HepG2 (cell line): ENCODE results near the gene FGGY. TPM values are rescaled to one million over a fixed set of nuclear protein-coding genes. Genes with fewer than 3 reads are reported as not detected.
"Not testable (repeated sequence)": the region's sequence is repeated elsewhere in the genome, so short reads cannot be mapped to it uniquely, and the experiment has no call there.

Source experiments
- ATAC-seq: fragments of 200-7000 bp; cut with Tn5 transposase; 3 replicates; pipeline ENCODE4 v1.9.1; 2020; ENCODE audit warnings: mild to moderate bottlenecking, moderate library complexity
- BruUV-seq: library from RNA; stranded (reverse); fragments of 400-500 nt; replicated peaks from 2 replicates; lab custom pipeline; 2021; lab: Mats Ljungman, UMichigan
- CTCF ChIA-PET: fragments of 300-600 bp; formaldehyde crosslinking; extraction: SDS; loops from one replicate; lab custom pipeline; 2021; ENCODE audit warnings: low total read pairs, inconsistent platforms, low intra/inter-chr PET ratio; lab: Yijun Ruan, JAX
- POLR2A ChIA-PET: fragments of 350-600 bp; sonication (Branson Sonifier 250); formaldehyde crosslinking; loops from one replicate; lab custom pipeline; 2020; ENCODE audit warnings: antibody characterized with exemption, inconsistent platforms; lab: Yijun Ruan, JAX
- DNase-seq: peaks from one replicate; pipeline ENCODE4 v3.0.0-alpha.2; 2015; ENCODE audit warnings: low spot score
- FAIRE-seq: peaks from 3 replicates; lab custom pipeline; 2011; peaks lifted over from hg19 to GRCh38; lab: Jason Lieb, UNC
- H2AFZ ChIP-seq: one replicate; pipeline ENCODE4 v1.6.1; 2011; ENCODE audit warnings: low read length, inconsistent platforms
- H3K27ac ChIP-seq: fragments of 300-600 bp; 3 replicates; pipeline ENCODE4 v1.8.0; 2011; ENCODE audit warnings: mixed run types, mild to moderate bottlenecking, mixed read lengths, low read length, inconsistent platforms; ENCODE audit not compliant: insufficient read depth; ENCODE audit errors: extremely low read length
- H3K27me3 ChIP-seq, 2 experiments: fragments of 200-600 bp in 1 of 2; 2 replicates in 1 of 2; 3 replicates in 1 of 2; pipeline versions ENCODE4 v1.6.0 to v1.8.0; 2011; ENCODE audit warnings: low read length in 2 of 2, mild to moderate bottlenecking in 2 of 2, moderate library complexity in 2 of 2, inconsistent platforms in 1 of 2; ENCODE audit not compliant: insufficient read depth in 2 of 2, control insufficient read depth in 1 of 2
- H3K36me3 ChIP-seq, 2 experiments: fragments of 200-600 bp in 1 of 2; replicated peaks in 1 of 2; 2 replicates in 1 of 2; 3 replicates in 1 of 2; pipeline versions ENCODE4 v1.5.1 to v1.8.0; 2011; ENCODE audit warnings: low read length in 2 of 2, inconsistent platforms in 1 of 2; ENCODE audit not compliant: insufficient read depth in 2 of 2, control insufficient read depth in 1 of 2
- H3K4me1 ChIP-seq: 2 replicates; pipeline ENCODE4 v1.5.1; 2012; ENCODE audit warnings: low read length, inconsistent platforms; ENCODE audit not compliant: insufficient read depth
- H3K4me2 ChIP-seq: 2 replicates; pipeline ENCODE4 v1.6.0; 2011; ENCODE audit warnings: low read depth, low read length, inconsistent platforms
- H3K4me3 ChIP-seq, 3 experiments: fragments of 200-600 bp in 1 of 3; sonication (generic), shearing (Covaris generic) in 1 of 3; replicated peaks in 1 of 3; 2 replicates each; pipeline ENCODE4 v1.5.1; 2011 to 2016; ENCODE audit warnings: low read length in 3 of 3, inconsistent platforms in 2 of 3, low read depth in 2 of 3, mild to moderate bottlenecking in 2 of 3, control low read depth in 1 of 3, mixed read lengths in 1 of 3; ENCODE audit not compliant: insufficient read depth in 1 of 3
- H3K79me2 ChIP-seq: one replicate; pipeline ENCODE4 v1.6.1; 2011; ENCODE audit warnings: low read length, inconsistent platforms; ENCODE audit not compliant: insufficient read depth
- H3K9ac ChIP-seq: 2 replicates; pipeline ENCODE4 v1.6.0; 2011; ENCODE audit warnings: mild to moderate bottlenecking, low read depth, low read length, inconsistent platforms; ENCODE audit not compliant: insufficient read depth
- H3K9me3 ChIP-seq: 2 replicates; pipeline ENCODE4 v1.5.1; 2012; ENCODE audit warnings: mild to moderate bottlenecking, low read length
- H4K20me1 ChIP-seq: 2 replicates; pipeline ENCODE4 v1.6.0; 2011; ENCODE audit warnings: inconsistent platforms, mild to moderate bottlenecking, low read length, moderate library complexity; ENCODE audit not compliant: insufficient read depth
- HOXA9 ChIP-seq: sonication (generic); formaldehyde crosslinking; IDR thresholded peaks from 2 replicates; pipeline ENCODE4 v1.8.1; 2022; ENCODE audit warnings: missing genetic modification reagents, mild to moderate bottlenecking, moderate library complexity, borderline replicate concordance
- NR3C1 ChIP-seq: sonication (generic); formaldehyde crosslinking; IDR thresholded peaks from 2 replicates; pipeline ENCODE4 v1.4.0; 2020; ENCODE audit warnings: missing genetic modification reagents
- RFX5 ChIP-seq: IDR thresholded peaks from 2 replicates; pipeline ENCODE4 v1.6.1; 2011; ENCODE audit warnings: low read depth, low read length, improper control_type of control experiment
- ZBTB40 ChIP-seq, 2 experiments: fragments of 450-650 bp in 1 of 2; sonication (generic) in 1 of 2; formaldehyde crosslinking in 1 of 2; IDR thresholded peaks; 2 replicates each; pipeline versions ENCODE4 v1.6.1 to v1.8.0; 2016 to 2022; ENCODE audit warnings: antibody characterized with exemption in 1 of 2, mild to moderate bottlenecking in 1 of 2, missing genetic modification reagents in 1 of 2
- ZMYM3 ChIP-seq: sonication (generic); formaldehyde crosslinking; IDR thresholded peaks from 2 replicates; pipeline ENCODE4 v1.5.1; 2020; ENCODE audit warnings: mild to moderate bottlenecking, missing genetic modification reagents
- ZNF724P ChIP-seq: sonication (generic); formaldehyde crosslinking; IDR thresholded peaks from 2 replicates; pipeline ENCODE4 v1.8.0; 2022; ENCODE audit warnings: missing genetic modification reagents, borderline replicate concordance
- ZNF768 ChIP-seq: sonication (generic); formaldehyde crosslinking; IDR thresholded peaks from 2 replicates; pipeline ENCODE4 v1.4.0; 2020; ENCODE audit warnings: missing genetic modification reagents
- ZNF792 ChIP-seq: IDR thresholded peaks from 2 replicates; pipeline ENCODE4 v1.6.1; 2016
- ZSCAN22 ChIP-seq: sonication (generic); formaldehyde crosslinking; IDR thresholded peaks from 2 replicates; pipeline ENCODE4 v1.4.0; 2020; ENCODE audit warnings: mild to moderate bottlenecking, missing genetic modification reagents
- WGBS: methylation state at CpG from one replicate; pipeline ENCODE4 v1.1.6; 2017; ENCODE audit warnings: low lambda C conversion rate; 5-methylcytosine and 5-hydroxymethylcytosine counted together
- in situ Hi-C: cut with HindIII; loops from 2 replicates; pipeline ENCODE4 v1.10.0; 2017; ENCODE audit warnings: low pct_unique_long_range_greater_than_20kb; ENCODE audit not compliant: extremely low pct_ligation_motif_present
- intact Hi-C: fragments of 100-400 bp; cut with micrococcal nuclease; formaldehyde crosslinking; loops from one replicate; pipeline ENCODE4 v1.10.0; 2022; ENCODE audit not compliant: unreplicated experiment
- polyA plus RNA-seq, 8 experiments: library from polyadenylated mRNA; depleted of rRNA in 3 of 8; stranded (reverse) in 7 of 8; unstranded in 1 of 8; fragments of >200 nt; fragmentation: Illumina TruSeq in 4 of 8; extraction: Trizol in 4 of 8; gene quantifications; 2 replicates each; pipeline versions ENCODE4 v1.2.1 to v1.2.3, GENCODE V29; 2011 to 2016; ENCODE audit warnings: low read depth in 4 of 8, missing spikeins in 1 of 8, mixed read lengths in 1 of 8; ENCODE audit not compliant: insufficient read depth in 1 of 8
- total RNA-seq, 5 experiments: library from RNA; depleted of rRNA; stranded (reverse); fragments of >200 nt; fragmentation: Illumina TruSeq; extraction: Trizol; gene quantifications; 2 replicates each; pipeline ENCODE4 v1.2.3, GENCODE V29; 2016; ENCODE audit warnings: low read depth in 1 of 5

Gene FGGY
- total and polyA plus RNA-seq, 2 of the 13 experiments (the other 11 are each of a cell fraction or from before 2014, with no cell fraction given): 15.7 to 27.5 TPM

GRCh38 chr1:59354239-59354638 lies 57.3 kb downstream of the FGGY start:
- POLR2A ChIA-PET, DNase-seq, ATAC-seq, H4K20me1 ChIP-seq, H3K9ac ChIP-seq, in situ Hi-C loops, H3K79me2 ChIP-seq, CTCF ChIA-PET, H3K4me2 ChIP-seq, H3K4me3 ChIP-seq, H3K27ac ChIP-seq, H3K27me3 ChIP-seq, H3K9me3 ChIP-seq, H2AFZ ChIP-seq, intact Hi-C loops, H3K36me3 ChIP-seq, FAIRE-seq, BruUV-seq: not testable (repeated sequence)
- 71% methylated on average over 4 of the region's 4 CpGs for WGBS
- TF ChIP-seq ZNF768 (CRISPR knock-in tag) (peak; percentile 89), ZMYM3 (CRISPR knock-in tag) (peak; percentile 52), HOXA9 (CRISPR knock-in tag) (0 out of 2 replicates have a peak, but pooled peaks have one; percentile 24)
- peaks cover 39% of the 10 kb centered on the region for H3K4me1 ChIP-seq

GRCh38 chr1:59354709-59355337 lies 57.9 kb downstream of the FGGY start:
- Histone ChIP-seq H3K4me2 (no peak overlapping the region), H2AFZ (no peak overlapping the region), H3K9ac (no peak overlapping the region), H4K20me1 (no peaks in the 10 kb centered on the region), H3K27ac (no peak overlapping the region), H3K36me3 (no peaks in the 10 kb centered on the region), H3K4me3 (no peak overlapping the region), H3K9me3 (no peaks in the 10 kb centered on the region), H3K27me3 (no peaks in the 10 kb centered on the region), H3K79me2 (no peaks in the 10 kb centered on the region), H3K4me1 (peaks cover 45% of the 10 kb centered on the region)
- intact Hi-C loops: no loop called here
- ChIA-PET CTCF (no interaction called here), POLR2A (no interaction called here)
- WGBS: 89% methylated on average over 5 of the region's 5 CpGs
- in situ Hi-C loops: no loop called here
- BruUV-seq: no TSS peak
- DNase-seq (no peak), ATAC-seq (no peak), FAIRE-seq (no peak)
- TF ChIP-seq ZNF724P (CRISPR knock-in tag): no peak
- no peak for TF ChIP-seq RFX5
- TF ChIP-seq ZBTB40 (IDR thresholded peaks at IDR 0.05): no peak
- no peak for TF ChIP-seq ZBTB40 (CRISPR knock-in tag; IDR thresholded peaks at IDR 0.05)
- TF ChIP-seq NR3C1: no peak
- TF ChIP-seq ZNF792 (CRISPR knock-in tag): no peak
- no peak for TF ChIP-seq ZSCAN22 (CRISPR knock-in tag)
